ENCODE results near the gene CHAC1. TPM values are rescaled to one million over a fixed set of nuclear protein-coding genes. Genes with fewer than 3 reads are reported as not detected.

Gene CHAC1
- total RNA-seq, 4 donors from 2014 or later, result 0.60 to 6.7 (median 2.5) TPM

DNA sequence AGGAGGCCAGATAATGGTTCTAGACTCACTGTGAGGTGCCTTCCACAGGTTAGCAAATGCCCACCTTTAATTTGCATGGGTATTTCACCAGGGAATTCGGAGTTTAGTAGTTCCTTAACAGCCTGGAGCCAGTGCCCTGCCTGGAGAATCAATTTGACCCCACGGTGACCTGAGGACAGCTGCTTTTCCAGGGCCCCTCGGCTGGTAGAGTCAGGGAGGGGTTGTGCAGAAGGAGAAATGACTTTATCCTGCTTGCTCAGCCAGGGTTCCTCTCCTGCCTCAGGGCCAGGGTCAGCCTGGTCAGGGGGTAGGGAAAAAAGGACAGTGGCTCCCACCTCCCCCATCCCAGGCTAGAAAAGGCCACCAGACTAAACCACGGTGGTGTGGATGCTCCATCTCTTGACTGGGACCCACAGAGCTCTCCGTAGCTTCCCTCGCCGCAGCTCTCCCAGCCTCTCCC, 12.2 kb upstream of the CHAC1 start:
- DNase-seq, result no peak
- TF ChIP-seq POLR2AphosphoS5 (IDR thresholded peaks at IDR 0.05) (no peak), EP300 (IDR thresholded peaks at IDR 0.05; ENCODE audit: low read depth) (no peak), POLR2A (IDR thresholded peaks at IDR 0.05) (no peak)
- TF ChIP-seq, protein P1, sequence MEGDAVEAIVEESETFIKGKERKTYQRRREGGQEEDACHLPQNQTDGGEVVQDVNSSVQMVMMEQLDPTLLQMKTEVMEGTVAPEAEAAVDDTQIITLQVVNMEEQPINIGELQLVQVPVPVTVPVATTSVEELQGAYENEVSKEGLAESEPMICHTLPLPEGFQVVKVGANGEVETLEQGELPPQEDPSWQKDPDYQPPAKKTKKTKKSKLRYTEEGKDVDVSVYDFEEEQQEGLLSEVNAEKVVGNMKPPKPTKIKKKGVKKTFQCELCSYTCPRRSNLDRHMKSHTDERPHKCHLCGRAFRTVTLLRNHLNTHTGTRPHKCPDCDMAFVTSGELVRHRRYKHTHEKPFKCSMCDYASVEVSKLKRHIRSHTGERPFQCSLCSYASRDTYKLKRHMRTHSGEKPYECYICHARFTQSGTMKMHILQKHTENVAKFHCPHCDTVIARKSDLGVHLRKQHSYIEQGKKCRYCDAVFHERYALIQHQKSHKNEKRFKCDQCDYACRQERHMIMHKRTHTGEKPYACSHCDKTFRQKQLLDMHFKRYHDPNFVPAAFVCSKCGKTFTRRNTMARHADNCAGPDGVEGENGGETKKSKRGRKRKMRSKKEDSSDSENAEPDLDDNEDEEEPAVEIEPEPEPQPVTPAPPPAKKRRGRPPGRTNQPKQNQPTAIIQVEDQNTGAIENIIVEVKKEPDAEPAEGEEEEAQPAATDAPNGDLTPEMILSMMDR (IDR thresholded peaks at IDR 0.05), result no peak
- Histone ChIP-seq H3K27me3 (no peaks in the 10 kb centered on the region), H3K4me3 (peak overlapping the region in 3 of 4 donors; percentile 43 to 61 (median 45)), H3K4me1 (peaks cover 16 to 37% (median 21%) of the 10 kb centered on the region in 4 donors), H3K36me3 (no peaks in the 10 kb centered on the region), H3K9me3 (no peaks in the 10 kb centered on the region), H3K27ac (peak overlapping the region; percentile 81 to 91 (median 86))
- in situ Hi-C loops (cut with MboI; ENCODE audit: low pct_ligation_motif_present in 1 of 4, low pct_unique_long_range_greater_than_20kb in 1 of 4, low sequenced_read_pairs in 3 of 4) (no loop called here), intact Hi-C loops (cut with DNase I; ENCODE audit: low total_unique reads) (no loop called here)
- 19% methylated on average over 7 of the region's 7 CpGs; no CpG with 5 or more reads in 1 of the 2 donors for WGBS, 2 donors (ENCODE audit: low coverage in 1 of 2)

DNA sequence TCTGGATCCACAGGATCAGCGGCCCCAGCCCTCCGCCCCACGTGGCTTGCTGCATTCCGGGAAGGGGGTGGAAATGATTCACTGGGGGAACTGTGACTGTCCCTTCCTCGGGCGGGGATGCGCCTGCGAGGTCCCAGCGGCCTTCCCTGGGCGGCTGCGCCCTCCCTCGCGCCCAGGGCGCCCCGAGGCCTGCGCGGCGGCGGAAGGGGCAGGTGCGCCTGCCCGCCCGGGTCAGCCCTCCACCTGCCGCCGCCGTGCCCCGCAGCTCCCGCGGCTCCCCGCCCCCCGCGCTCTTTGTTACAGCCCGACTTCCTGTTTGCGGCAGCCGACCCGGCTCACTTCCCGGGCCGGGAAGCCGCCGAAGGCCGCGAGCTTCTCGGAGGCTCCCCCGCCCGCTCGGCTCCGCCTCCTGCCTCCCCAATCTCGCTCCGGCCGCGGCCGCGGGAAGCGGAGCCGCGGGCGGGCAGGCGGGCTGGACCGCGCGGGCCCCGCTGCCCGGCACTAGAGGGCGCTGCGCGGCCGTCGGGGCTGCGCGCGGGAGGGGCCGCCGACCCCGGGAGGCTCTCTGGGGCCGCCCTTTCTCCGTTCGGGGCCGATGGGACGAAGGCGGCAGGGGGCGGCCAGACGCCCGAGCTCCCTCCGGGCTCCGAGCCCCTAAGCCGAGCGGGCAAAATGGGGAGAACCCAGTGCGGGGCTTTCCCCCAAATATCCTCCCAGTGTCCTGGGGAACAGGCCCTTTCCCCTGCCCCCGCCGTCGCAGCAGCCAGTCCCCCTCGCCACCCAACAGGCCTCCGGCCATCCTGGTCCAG, 11.5 kb upstream of the CHAC1 start:
- WGBS, 2 donors (ENCODE audit: low coverage in 1 of 2), result 0% methylated on average over 67 of the region's 92 CpGs; no CpG with 5 or more reads in 1 of the 2 donors
- peak in 1 of 3 donors; percentile 22 for TF ChIP-seq POLR2AphosphoS5 (IDR thresholded peaks at IDR 0.05)
- TF ChIP-seq POLR2A (IDR thresholded peaks at IDR 0.05), result peak; percentile 32
- no peak for TF ChIP-seq EP300 (IDR thresholded peaks at IDR 0.05; ENCODE audit: low read depth)
- TF ChIP-seq, protein P1 (IDR thresholded peaks at IDR 0.05), result peak in 4 of 5 experiments; percentile 44 to 66 (median 57)
- no peaks in the 10 kb centered on the region for H3K27me3 ChIP-seq
- peaks cover 16 to 37% (median 21%) of the 10 kb centered on the region in 4 donors for H3K4me1 ChIP-seq
- no peaks in the 10 kb centered on the region for H3K9me3 ChIP-seq
- in situ Hi-C loops (cut with MboI; ENCODE audit: low pct_ligation_motif_present in 1 of 4, low pct_unique_long_range_greater_than_20kb in 1 of 4, low sequenced_read_pairs in 3 of 4) (no loop called here), intact Hi-C loops (cut with DNase I; ENCODE audit: low total_unique reads) (no loop called here)
- peak overlapping the region; percentile 43 to 70 (median 53) for H3K4me3 ChIP-seq
- no peaks in the 10 kb centered on the region for H3K36me3 ChIP-seq
- peak; percentile 85 for DNase-seq
- peak overlapping the region; percentile 81 to 91 (median 86) for H3K27ac ChIP-seq

DNA sequence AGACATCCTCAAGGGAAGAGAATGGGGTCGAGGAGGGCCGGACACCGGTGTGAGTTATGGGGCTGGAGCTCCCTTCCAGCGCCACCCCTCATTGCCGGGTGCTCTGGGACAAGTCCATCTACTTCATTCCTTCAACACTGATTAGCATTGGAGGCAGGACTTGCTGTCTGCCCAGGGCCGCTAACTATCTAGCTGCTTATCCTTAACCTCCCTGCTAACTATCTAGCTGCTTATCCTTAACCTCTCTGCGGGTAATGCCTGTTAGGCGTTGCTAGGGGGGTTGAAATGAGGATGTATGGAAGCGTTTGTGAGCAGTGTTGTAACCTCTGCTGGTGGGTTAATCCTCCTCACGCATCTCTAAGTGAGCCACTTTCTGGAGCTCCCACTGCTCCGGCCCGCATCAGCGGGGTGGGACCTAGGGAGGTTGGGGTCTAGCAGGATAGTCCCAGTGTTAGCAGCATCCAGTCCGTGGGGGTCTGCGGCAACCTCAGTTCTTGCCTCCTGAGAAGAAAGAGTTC, 10.9 kb upstream of the CHAC1 start:
- WGBS, 2 donors (ENCODE audit: low coverage in 1 of 2), result 24 to 65% methylated on average over 4 to 15 of the region's 15 CpGs
- TF ChIP-seq POLR2AphosphoS5 (IDR thresholded peaks at IDR 0.05) (no peak), EP300 (IDR thresholded peaks at IDR 0.05; ENCODE audit: low read depth) (no peak), POLR2A (IDR thresholded peaks at IDR 0.05) (no peak)
- TF ChIP-seq, protein P1 (IDR thresholded peaks at IDR 0.05), result no peak
- Histone ChIP-seq H3K27me3 (no peaks in the 10 kb centered on the region), H3K4me3 (peak overlapping the region; percentile 43 to 70 (median 53)), H3K9me3 (no peaks in the 10 kb centered on the region), H3K27ac (peak overlapping the region; percentile 81 to 91 (median 86)), H3K4me1 (peaks cover 16 to 37% (median 21%) of the 10 kb centered on the region in 4 donors), H3K36me3 (no peaks in the 10 kb centered on the region)
- in situ Hi-C loops (cut with MboI; ENCODE audit: low pct_ligation_motif_present in 1 of 4, low pct_unique_long_range_greater_than_20kb in 1 of 4, low sequenced_read_pairs in 3 of 4), result no loop called here
- intact Hi-C loops (cut with DNase I; ENCODE audit: low total_unique reads), result no loop called here
- no peak for DNase-seq

DNA sequence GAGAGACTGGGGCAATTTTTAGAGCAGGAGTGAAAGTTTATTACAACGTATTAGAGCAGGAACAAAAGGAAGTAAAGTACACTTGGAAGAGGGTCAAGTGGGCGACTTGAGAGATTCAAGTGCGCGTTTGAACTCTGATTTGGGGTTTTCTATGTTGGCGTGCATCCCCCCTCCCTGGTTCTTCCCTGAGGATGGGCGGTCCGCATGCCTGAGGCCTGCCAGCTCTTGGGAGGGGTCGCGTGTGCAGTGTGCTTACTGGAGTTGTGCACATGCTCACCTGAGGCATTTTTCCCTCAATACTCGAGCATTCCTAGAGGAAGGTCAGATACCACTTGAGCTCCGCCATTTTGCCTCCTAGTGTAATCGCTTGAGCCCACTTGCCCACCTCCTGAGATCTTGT, 10.4 kb upstream of the CHAC1 start:
- Histone ChIP-seq H3K27me3 (no peaks in the 10 kb centered on the region), H3K9me3 (no peaks in the 10 kb centered on the region), H3K4me1 (peaks cover 16 to 32% (median 21%) of the 10 kb centered on the region in 4 donors), H3K27ac (no peak overlapping the region), H3K4me3 (peak overlapping the region in 1 of 4 donors; percentile 61), H3K36me3 (no peaks in the 10 kb centered on the region)
- no peak for TF ChIP-seq POLR2A (IDR thresholded peaks at IDR 0.05)
- TF ChIP-seq, protein P1 (IDR thresholded peaks at IDR 0.05), result no peak
- TF ChIP-seq EP300 (IDR thresholded peaks at IDR 0.05; ENCODE audit: low read depth), result no peak
- no peak for TF ChIP-seq POLR2AphosphoS5 (IDR thresholded peaks at IDR 0.05)
- in situ Hi-C loops (cut with MboI; ENCODE audit: low pct_ligation_motif_present in 1 of 4, low pct_unique_long_range_greater_than_20kb in 1 of 4, low sequenced_read_pairs in 3 of 4), result no loop called here
- intact Hi-C loops (cut with DNase I; ENCODE audit: low total_unique reads), result no loop called here
- 55 to 89% methylated on average over 4 to 12 of the region's 12 CpGs for WGBS, 2 donors (ENCODE audit: low coverage in 1 of 2)
- DNase-seq, result no peak

All from transverse colon (tissue), 4 donors.